GM23248 (cell line): ENCODE data around the gene HK3.

Experiments
- EZH2 ChIP-seq: fragments of 200-600 bp; sonication (generic); IDR thresholded peaks from 2 replicates; pipeline ENCODE4 v1.6.1; 2018; ENCODE audit warnings: antibody characterized with exemption, mild to moderate bottlenecking; ENCODE audit not compliant: insufficient read depth, poor library complexity, severe bottlenecking
- EZH2phosphoT487 ChIP-seq: fragments of 200-600 bp; sonication (generic); IDR thresholded peaks from 2 replicates; pipeline ENCODE4 v1.6.1; 2018; ENCODE audit warnings: antibody characterized with exemption, moderate library complexity, mild to moderate bottlenecking, low read depth; ENCODE audit not compliant: insufficient read depth

DNA sequence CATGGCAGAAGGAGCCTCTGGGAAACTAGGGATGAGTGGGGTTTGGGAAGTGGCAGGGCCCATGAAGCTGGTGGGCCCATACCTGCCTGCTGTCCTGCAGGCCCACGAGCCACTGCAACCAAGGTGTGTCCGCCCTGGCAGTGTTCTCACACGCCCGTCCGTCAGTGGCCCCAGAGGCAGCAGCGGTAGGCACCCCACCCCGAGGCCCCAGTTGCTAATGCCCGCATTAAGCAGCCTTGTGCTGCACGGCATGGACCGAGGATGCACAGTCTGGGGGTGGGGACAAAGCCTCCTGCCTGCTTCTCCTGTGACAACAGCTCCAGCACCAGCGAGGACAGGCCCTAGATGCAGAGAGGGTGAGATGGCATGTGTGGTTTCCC, 41.3 kb downstream of the HK3 start:
- TF ChIP-seq EZH2 (no peak), EZH2phosphoT487 (no peak)
